ENCODE results near the gene IL17C.

IL17C gene

DNA sequence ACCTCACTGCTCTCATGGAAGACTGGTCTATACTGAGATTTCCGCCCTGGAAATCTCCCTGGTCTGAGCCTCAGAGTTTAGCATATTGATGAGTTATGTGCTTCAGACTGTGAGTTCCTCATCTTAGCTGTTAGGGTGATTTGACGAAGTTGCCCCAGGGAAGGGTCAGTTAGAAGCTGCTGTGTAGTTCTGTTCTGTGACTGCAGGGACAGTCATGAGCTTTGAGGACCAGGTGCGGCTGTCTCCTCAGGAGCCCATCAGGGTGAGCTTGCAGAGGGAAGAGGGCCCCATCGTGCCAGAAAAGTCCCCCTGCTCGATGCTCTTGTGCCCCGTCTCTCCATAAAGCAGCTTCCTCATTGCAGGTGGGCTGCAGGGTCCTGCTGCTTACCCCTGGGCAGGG, 28.3 kb upstream of the IL17C start:
- no peak for DNase-seq

- DNase-seq, result no peak
Measured at GRCh38 chr16:88610909-88611812, 27.2 kb upstream of the IL17C start.

DNA sequence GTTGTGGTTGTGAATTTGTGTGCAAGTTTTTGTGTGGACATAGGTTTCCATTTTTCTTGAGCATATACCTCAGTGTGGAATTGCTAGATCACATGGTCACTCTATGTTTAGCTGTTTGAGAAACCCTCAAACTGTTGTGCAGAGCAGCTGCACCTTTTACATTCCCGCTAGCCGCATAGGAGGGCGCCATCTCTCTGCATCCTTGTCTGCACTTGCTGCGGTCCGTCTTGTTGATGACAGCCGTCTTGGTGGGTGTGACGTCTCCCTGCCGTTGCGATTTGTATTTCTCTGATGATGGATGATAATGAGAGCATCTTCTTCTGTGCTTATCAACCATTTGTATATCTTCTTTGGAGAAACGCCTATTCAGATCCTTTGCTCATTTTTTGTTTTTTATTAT, 25.1 kb upstream of the IL17C start:
- DNase-seq, result no peak

- no peak for DNase-seq
Measured at GRCh38 chr16:88613911-88614817, 24.2 kb upstream of the IL17C start.

DNA sequence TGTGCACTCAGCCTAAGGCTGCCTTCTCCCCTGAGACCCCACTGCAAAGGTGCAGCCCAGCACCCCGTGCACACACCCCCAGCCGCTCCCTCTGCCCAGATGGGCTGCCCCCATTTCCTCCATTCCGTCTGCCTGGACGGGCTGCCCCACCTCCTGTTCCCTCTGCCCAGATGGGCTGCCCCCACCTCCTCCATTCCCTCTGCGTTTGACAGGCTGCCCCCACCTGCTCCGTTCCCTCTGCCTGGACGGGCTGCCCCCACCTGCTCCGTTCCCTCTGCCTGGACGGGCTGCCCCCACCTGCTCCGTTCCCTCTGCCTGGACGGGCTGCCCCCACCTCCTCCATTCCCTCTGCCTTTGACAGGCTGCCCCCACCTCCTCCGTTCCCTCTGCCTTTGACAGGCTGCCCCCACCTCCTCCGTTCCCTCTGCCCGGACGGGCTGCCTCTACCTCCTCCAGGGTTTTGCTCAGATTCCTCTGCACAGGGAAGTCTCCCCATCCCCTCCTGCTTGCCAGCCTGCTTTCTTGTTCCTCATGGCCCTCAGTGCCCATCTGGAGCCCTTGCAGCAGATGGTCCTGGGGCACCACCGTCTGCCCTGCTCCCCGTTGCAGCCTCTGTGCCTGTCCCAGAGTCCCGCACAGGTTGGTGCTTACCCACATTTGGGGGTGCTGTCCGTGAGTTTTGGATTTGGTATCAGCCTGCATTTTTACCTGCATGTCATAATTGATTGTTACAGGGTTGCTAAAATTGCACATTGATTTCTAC, 23.4 kb upstream of the IL17C start:
- DNase-seq, result no peak

DNA sequence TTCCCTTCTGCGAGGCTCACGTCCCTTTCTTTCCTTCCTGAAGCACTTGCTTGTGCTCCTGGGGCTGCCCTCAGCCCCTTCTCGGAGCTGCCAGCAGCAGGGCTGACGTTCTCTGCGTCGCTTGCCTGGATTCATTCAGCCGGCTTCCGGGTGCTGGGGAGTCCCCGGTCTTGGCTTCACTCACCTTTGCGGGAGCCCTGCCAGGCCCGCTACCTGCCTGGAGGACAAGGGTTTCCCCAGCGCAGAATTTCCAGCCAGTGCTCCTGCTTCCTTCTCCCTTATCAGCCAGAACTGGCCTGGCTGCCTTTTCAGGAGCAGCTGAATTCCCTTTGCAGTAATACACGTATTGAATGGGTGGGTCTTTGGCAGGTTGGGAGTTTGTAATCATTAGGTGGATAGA, 22.1 kb upstream of the IL17C start:
- no peak for DNase-seq

- no peak for DNase-seq
Measured at GRCh38 chr16:88616736-88617135, 21.6 kb upstream of the IL17C start.

GRCh38 chr16:88617268-88618031, 20.9 kb upstream of the IL17C start:
- no peak for DNase-seq

DNA sequence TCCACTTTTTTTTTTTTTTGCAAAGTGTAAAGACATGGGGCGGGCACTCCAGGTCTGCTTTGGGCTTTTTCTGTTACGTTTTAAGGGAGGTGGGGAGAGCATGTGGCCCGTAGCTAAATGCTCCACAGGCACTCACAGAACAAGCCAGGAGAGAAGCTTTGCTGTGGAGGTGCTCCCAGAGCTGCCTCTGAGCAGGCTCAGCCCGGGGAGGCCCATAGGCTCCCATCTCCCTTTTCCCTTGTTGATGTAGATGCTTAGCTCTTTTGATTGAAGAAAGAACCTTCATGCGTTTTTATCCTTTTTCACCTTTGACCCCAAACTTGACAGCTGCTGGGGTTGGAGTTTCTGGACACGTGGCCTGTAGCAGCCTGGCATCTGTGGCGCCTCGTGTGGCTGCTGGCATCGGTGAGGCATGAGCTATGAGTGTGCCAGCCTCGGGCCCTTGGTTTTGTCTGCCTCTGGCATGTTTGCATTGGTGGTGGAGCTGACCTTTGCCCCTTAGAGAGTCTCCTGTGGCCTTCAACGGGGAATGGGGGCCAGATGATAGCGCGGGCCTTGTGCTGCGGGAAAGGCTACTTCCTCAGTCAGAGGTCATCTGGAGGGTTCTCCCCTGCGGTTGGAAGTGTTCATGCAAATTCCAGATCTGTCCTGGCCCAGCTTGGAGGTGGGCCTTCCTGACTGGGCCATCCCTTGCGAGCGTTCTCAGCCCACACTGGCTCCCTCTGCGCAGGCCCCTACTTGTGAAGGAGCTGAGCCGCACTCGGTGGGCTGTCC, 20.0 kb upstream of the IL17C start:
- DNase-seq, result no peak

DNA sequence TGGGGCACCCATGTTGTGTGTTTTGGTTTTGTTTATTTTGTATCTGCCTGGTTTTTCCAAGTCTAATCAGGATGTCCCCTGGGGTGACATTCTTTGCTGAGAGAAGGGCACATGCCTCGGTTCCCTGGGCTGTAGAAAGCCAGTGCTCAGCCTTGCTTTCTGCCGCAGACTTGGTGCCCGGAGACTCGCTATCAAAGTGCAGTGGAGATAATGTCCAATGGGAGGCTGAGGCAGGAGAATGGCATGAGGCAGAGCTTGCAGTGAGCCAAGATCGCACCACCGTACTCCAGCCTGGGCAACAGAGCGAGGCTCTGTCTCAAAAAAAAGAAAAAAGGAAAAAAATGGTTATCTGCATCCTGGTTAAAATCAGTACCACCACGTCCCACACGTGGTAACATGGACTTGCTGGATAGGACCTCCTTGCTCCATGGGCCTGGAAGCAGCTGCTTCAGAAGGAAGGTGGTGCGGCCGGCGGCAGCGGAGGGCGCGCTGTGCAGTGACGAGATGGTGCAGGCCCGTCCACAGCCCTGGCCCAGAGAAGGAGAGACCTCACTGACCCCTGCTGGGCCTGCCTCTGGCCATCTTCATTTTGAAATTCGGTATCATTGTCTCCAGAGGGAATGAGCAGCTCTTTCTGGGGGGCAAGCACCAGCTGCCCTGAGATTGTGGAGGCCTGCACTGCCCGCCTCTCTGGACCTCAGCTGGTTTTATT, 19.3 kb upstream of the IL17C start:
- DNase-seq, result no peak

DNA sequence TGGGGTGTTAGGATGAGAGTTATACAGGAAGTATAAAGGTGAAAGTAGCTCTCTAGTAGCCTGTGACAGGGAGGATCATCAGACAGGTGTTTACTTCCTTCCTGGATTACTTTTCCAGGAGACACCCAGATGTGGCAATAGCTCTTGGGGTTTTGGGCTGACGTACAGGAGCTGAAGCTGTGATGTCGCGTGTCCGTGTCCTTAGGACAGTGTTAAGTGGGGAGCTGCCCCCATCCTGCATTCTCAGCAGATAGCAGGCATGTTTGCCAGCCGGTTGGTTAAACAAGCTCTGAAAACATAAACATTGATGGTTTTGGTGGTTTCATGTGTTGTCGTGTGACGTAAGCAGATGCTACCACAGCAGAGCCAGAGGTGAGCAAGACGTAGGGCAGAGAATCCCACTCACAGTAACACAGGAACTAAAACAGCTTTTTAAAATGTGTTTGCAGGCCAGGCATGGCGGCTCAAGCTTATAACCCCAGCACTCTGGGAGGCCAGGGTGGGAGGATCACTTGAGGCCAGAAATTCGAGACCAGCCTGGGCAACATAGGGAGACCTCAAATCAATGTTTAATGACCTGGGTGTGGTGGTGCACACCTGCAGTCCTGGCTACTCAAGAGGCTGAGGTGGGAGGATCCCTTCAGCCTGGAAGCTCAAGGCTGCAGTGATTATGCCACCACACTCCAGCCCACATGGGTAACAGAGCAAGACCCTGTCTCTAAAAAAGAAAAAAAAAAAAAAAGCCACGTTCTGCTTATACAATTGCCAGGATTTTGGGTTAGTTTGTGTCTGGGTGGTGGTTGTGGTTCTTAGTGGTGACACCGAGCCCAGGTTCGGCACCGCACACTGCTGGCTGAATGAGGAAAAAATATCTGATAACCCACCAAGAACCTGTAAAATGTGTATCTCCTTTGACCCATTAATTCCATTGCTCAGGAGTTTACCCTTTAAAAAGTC, 18.2 kb upstream of the IL17C start:
- no peak for DNase-seq

GRCh38 chr16:88622125-88622524, 16.2 kb upstream of the IL17C start:
- no peak for DNase-seq

DNA sequence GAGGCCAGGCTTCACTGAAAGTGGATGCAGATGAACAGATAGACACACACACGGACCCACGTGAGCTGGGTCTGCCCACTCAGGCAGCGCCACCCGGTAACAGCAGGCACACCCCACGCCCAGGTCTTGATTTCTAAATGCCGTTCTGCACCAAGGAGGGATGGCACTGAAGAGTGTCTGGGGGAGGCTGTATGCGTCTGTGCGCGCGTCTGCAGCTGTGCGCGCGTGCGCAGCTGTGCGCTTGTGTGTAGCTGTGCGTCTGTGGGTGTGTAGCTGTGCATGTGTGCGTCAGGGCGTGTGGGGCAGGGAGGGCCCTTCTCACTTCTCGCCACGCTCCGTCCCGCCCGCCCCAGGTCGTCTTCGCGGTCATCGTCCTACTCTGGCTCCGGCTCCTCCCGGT, 15.5 kb upstream of the IL17C start:
- DNase-seq, result no peak

DNA sequence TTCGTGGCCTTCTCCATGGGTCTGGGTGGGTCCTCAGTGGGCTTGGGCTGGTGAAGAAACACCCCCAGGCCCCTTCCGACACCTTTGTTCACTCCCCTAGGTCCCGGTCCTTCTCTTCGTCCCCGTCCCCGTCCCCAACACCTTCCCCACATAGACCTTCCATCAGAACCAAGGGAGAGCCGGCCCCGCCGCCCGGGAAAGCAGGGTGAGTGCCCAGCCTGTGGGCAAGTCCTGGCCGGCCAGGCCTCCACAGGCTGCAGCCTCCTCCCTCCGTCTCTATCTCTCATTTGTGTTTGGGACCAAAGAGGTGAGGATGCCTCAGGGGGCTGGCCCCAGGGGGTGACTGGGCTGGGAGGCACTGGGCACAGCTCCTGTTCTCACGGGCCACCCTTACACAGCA, 14.5 kb upstream of the IL17C start:
- DNase-seq, result no peak

DNA sequence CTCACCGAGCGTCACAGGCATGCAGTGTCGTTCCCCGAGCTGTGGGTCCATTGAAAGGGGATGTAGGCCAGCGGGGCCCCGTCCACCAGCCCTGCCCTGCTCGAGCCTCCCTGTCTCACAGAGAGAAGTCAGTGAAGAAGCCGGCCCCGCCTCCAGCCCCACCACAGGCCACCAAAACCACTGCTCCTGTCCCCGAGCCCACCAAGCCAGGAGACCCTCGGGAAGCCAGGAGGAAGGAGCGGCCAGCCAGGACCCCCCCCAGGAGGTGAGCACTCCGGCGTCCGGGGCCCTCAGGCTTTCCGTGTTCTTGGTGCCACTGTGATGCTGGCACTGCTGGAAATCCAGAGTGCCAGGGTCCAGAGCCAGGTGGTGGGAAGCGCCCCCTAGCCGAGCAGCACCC, 13.9 kb upstream of the IL17C start:
- no peak for DNase-seq

GRCh38 chr16:88624977-88625576, 13.3 kb upstream of the IL17C start:
- no peak for DNase-seq

DNA sequence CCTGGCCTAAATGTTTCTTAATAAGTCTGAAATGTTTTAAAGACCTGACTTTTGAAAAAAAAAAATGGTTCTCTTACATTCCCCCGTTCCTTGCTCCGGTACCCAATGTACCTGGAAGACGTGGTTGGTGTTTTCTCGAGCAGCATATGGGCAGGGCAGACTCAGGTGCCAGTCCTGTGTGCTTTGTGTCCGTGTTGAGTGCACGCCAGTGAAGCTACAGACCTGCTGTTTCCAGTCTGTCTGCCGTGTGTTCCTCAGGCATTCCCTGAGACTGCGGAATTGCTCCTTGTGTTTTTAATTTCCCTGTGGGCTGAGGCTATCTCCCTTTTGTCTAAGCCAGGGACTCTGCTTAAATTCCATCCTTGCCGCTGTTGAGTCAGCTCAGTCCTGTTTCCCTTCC, 11.7 kb upstream of the IL17C start:
- DNase-seq, result no peak

DNA sequence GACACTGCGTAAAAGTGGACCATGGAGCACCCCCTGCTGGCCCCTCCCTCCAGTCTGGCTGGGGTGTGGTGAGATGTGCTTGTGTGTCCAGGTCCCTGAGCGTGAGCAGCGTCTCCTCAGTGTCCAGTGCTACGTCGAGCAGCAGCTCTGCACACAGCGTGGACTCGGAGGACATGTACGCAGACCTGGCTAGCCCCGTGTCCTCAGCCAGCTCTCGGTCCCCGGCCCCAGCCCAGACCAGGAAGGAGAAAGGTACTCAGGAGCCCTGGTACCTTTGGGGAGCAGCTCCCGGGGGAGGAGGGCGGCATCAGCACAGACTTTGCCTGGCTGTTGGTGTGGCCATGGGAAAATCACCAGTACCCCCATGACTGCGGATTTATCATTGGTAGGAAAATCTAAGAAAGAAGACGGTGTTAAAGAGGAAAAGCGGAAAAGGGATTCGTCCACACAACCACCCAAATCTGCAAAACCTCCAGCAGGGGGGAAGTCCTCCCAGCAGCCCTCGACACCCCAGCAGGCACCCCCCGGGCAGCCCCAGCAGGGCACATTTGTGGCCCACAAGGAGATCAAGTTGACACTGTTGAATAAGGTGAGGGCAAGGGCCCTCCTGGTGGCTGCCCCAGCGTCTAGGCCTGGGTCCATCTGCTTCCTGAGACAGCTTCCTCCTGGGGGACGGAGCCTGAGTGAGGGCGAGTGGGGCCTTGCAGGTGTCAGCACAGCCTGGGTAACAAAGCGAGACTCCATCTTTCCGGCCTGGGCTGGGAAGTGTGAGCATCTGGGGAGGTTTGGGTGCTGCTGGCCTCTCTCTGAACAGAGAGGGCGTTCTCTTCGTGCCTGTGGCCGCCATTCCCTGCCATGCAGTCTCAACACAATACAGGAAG, 10.6 kb upstream of the IL17C start:
- no peak for DNase-seq
